ENCODE results near the gene CBS.

- TF ChIP-seq PATZ1 (CRISPR knock-in tag; IDR thresholded peaks at IDR 0.05; ENCODE audit: borderline replicate concordance), result no peak
- TF ChIP-seq ZFP30 (CRISPR knock-in tag; IDR thresholded peaks at IDR 0.05), result no peak
- TF ChIP-seq ZNF565 (CRISPR knock-in tag; conservative IDR thresholded peaks at IDR 0.05; ENCODE audit: low read depth), result no peak
- TF ChIP-seq SNAI2 (CRISPR knock-in tag; IDR thresholded peaks at IDR 0.05), result no peak
- no peak for TF ChIP-seq ESRRG (CRISPR knock-in tag; IDR thresholded peaks at IDR 0.05)
- no peak for TF ChIP-seq RARB (CRISPR knock-in tag; IDR thresholded peaks at IDR 0.05)
- TF ChIP-seq TCF4 (CRISPR knock-in tag; IDR thresholded peaks at IDR 0.05; ENCODE audit: borderline replicate concordance), result no peak
Observed at GRCh38 chr21:43006874-43007208, 68.8 kb downstream of the CBS start.
